Activated naive CD8-positive, alpha-beta T cell treated with anti-CD3 and anti-CD28 coated beads for 36 hours (primary cell): ENCODE results near the gene ZC3H15. TPM values are rescaled to one million over a fixed set of nuclear protein-coding genes. Genes with fewer than 3 reads are reported as not detected.
"Not testable (repeated sequence)": the region's sequence is repeated elsewhere in the genome, so short reads cannot be mapped to it uniquely, and the experiment has no call there.

Source experiments
- DNase-seq: peaks from one replicate; pipeline ENCODE4 v3.0.0; 2021
- H3K27ac Mint-ChIP-seq: one replicate; pipeline ENCODE4 v1.8.0; 2022; ENCODE audit warnings: mild to moderate bottlenecking, moderate library complexity, mixed read lengths
- H3K27me3 Mint-ChIP-seq: one replicate; pipeline ENCODE4 v1.8.0; 2022; ENCODE audit warnings: mild to moderate bottlenecking, mixed read lengths
- H3K36me3 Mint-ChIP-seq: one replicate; pipeline ENCODE4 v1.8.0; 2021; ENCODE audit warnings: mild to moderate bottlenecking, mixed read lengths
- H3K4me1 Mint-ChIP-seq: one replicate; pipeline ENCODE4 v1.8.0; 2021; ENCODE audit warnings: mixed read lengths
- H3K4me3 Mint-ChIP-seq: one replicate; pipeline ENCODE4 v1.8.0; 2022; ENCODE audit warnings: mild to moderate bottlenecking, moderate library complexity, mixed read lengths
- H3K9me3 Mint-ChIP-seq: one replicate; pipeline ENCODE4 v1.8.0; 2022; ENCODE audit warnings: mixed read lengths
- total RNA-seq, 2 experiments: library from RNA; stranded (reverse); gene quantifications; one replicate each; pipeline ENCODE4 v1.2.3, GENCODE V29; 2021

The ZC3H15 gene
- total RNA-seq, 2 experiments from 2014 or later, result 116 to 123 TPM

DNA sequence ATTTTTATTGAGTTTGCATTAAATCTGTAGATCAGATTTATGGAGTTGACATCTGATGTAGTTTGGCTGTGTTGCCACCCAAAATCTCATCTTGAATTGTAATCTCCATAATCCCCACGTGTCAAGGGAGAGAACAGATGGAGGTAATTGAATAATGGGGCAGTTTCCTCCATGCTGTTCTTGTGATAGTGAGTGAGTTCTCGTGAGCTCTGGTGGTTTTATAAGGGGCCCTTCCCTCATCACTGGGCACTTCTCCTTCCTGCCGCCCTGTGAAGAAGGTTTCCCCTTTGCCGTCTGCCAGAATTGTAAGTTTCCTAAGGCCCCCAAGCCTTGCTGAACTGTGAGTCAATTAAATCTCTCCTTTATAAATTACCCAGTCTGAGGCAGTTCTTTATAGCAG lies 32.2 kb downstream of the ZC3H15 start:
- DNase-seq, result no peak
- no peaks in the 10 kb centered on the region for H3K4me1 Mint-ChIP-seq
- peaks cover 1% of the 10 kb centered on the region for H3K9me3 Mint-ChIP-seq
- H3K36me3 Mint-ChIP-seq, result peaks cover 37% of the 10 kb centered on the region
- no peak overlapping the region for H3K4me3 Mint-ChIP-seq
- no peak overlapping the region for H3K27ac Mint-ChIP-seq
- H3K27me3 Mint-ChIP-seq, result no peaks in the 10 kb centered on the region

DNA sequence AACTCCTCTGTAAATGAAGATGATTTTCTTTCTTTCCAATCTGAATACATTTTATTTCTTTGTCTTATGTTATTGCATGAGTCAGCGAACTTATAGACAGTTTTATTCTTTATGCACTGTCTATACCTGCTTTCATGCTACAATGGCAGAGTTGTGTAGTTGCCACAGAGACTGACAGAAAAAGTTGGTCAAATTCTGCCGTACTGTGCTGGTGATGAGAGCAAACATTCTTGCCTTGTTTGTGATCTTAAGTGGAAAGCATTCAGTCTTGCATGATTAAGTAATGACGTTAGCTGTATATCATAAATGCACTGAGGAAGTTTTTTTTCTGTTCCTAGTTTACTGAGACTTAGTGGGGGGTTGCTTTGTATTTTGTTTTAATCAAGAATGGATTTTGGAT lies 32.9 kb downstream of the ZC3H15 start:
- Mint-ChIP-seq H3K4me3 (no peak overlapping the region), H3K27me3 (no peaks in the 10 kb centered on the region), H3K4me1 (no peaks in the 10 kb centered on the region), H3K36me3 (peaks cover 33% of the 10 kb centered on the region), H3K27ac (no peak overlapping the region), H3K9me3 (peaks cover 1% of the 10 kb centered on the region)
- DNase-seq, result no peak

DNA sequence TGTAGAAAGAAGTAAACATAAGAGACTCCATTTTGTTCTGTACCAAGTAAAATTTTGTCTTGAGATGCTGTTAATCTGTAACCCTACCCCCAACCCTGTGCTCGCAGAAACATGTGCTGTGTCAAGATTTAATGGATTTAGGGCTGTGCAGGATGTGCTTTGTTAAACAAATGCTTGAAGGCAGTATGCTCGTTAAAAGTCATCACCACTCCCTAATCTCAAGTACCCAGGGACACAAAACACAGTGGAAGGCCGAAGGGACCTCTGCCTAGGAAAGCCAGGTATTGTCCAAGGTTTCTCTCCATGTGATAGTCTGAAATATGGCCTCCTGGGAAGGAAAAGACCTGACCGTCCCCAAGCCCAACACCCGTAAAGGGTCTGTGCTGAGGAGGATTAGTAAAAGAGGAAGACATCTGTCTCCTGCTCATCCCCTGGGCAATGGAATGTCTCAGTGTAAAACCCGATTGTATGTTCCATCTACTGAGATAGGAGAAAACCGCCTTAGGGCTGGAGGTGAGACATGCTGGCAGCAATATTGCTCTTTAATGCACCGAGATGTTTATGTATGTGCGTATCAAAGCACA lies 35.6 kb downstream of the ZC3H15 start:
- not testable (repeated sequence) for H3K9me3 Mint-ChIP-seq, H3K27me3 Mint-ChIP-seq, H3K4me3 Mint-ChIP-seq, DNase-seq, H3K27ac Mint-ChIP-seq, H3K4me1 Mint-ChIP-seq
- H3K36me3 Mint-ChIP-seq, result peaks cover 32% of the 10 kb centered on the region

DNA sequence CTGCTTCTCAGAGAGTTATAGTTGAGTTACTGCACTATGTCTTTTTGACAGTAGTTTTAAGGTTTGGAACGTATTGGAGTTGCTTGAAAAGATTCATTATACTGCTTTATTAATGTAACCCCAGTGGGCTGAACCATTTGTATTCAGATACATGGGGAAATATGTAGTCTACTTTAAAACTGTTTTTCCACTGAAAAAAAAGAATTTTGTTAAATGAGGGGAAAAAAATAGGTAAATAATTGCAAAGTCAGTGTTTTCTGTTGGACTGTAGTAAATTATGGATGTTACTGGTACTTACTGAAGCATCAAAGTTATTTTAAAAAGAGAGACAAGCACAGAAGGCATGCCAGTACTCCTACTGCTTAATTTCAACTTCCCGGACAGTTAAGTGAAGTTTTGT lies 36.4 kb downstream of the ZC3H15 start:
- peaks cover 4% of the 10 kb centered on the region for H3K9me3 Mint-ChIP-seq
- DNase-seq, result no peak
- H3K4me3 Mint-ChIP-seq, result no peak overlapping the region
- no peak overlapping the region for H3K27ac Mint-ChIP-seq
- peaks cover 29% of the 10 kb centered on the region for H3K36me3 Mint-ChIP-seq
- H3K4me1 Mint-ChIP-seq, result no peaks in the 10 kb centered on the region
- H3K27me3 Mint-ChIP-seq, result no peaks in the 10 kb centered on the region

DNA sequence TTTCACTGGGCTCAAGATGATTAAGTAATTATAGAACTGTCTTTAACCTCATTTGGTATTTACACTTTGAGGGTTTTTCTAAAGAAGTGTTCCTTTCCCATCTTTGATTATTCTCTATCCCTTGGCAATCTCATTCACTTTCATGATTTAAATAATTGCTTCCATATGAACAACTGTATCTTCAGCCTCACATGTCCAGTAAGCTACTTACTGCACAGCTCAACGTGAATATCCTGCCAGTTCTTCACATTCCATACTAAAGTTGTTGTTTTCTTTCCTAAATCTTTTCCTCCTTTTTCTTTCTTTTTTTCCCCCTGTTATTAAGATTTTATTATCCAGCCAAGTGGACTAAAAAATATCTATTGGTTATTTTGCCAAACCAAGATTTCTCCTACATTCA lies 37.7 kb downstream of the ZC3H15 start:
- Mint-ChIP-seq H3K36me3 (peaks cover 18% of the 10 kb centered on the region), H3K27ac (no peak overlapping the region), H3K4me1 (no peaks in the 10 kb centered on the region), H3K4me3 (no peak overlapping the region), H3K9me3 (peaks cover 4% of the 10 kb centered on the region), H3K27me3 (no peaks in the 10 kb centered on the region)
- no peak for DNase-seq

DNA sequence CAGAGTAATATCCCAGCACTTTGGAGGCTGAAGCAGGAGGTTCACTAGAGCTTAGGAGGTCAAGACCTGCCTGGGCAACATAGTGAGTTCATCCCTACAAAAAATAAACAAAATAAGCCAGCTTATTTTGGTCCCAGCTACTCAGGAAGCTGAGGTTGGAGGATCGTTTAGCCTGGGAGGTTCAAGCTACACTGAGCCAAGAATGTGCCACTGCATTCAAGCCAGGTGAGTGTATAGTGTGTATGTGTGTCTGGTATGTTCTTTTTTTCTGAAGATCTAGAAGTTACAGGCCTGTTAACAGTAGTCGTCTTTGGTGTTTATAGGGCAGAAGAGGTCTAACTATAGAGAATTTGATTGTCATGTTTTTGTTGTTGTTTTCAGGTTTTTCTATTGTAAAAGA lies 40.2 kb downstream of the ZC3H15 start:
- H3K4me3 Mint-ChIP-seq, result no peak overlapping the region
- H3K27me3 Mint-ChIP-seq, result no peaks in the 10 kb centered on the region
- H3K27ac Mint-ChIP-seq, result no peak overlapping the region
- H3K9me3 Mint-ChIP-seq, result peaks cover 3% of the 10 kb centered on the region
- H3K36me3 Mint-ChIP-seq, result peaks cover 5% of the 10 kb centered on the region
- H3K4me1 Mint-ChIP-seq, result no peaks in the 10 kb centered on the region
- no peak for DNase-seq

DNA sequence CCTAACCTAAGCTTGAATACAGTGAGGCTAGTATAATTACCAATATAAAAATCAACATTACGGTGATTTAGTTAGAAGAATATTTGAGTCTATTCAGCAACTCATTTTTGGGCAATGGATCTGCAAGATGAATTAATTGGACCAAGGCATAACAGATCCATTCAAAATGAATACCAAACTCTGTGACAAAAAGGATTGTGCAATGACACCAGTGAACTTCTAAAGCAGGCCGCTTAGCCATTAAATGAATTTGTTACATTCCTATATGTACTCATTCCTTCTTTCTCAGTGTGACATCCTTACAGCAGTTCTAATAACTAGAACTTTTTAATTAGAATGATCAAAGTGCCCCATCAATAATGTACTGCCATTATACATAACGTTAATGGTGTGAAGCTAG lies 44.3 kb downstream of the ZC3H15 start:
- H3K9me3 Mint-ChIP-seq, result peaks cover 3% of the 10 kb centered on the region
- H3K27me3 Mint-ChIP-seq, result no peaks in the 10 kb centered on the region
- H3K27ac Mint-ChIP-seq, result no peak overlapping the region
- no peak overlapping the region for H3K4me3 Mint-ChIP-seq
- no peak for DNase-seq
- H3K4me1 Mint-ChIP-seq, result no peaks in the 10 kb centered on the region
- no peaks in the 10 kb centered on the region for H3K36me3 Mint-ChIP-seq

DNA sequence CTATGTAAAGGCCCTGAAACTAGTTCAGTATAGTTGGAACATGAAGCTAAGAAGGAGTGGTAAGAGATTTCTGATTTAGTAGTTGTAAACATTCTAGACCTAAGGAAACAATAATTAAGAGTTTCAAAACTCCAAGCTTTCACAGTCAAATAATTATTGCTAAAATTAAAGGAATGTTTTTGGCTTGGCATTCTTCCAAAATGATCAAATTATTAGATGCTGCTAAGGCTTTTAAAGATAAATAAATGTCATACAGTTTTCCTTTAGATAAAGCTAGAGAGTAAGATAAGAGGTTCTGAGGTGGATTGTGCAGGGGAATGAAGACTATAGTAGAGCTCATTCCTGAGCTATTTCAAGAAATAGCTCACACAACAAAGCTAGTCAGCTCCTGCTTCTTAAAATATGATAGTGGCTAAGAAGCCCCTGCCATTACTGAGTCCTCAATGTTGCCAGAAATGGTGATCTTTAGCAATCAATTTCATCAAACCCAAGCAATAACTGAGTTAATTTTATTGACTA lies 45.3 kb downstream of the ZC3H15 start:
- no peaks in the 10 kb centered on the region for H3K36me3 Mint-ChIP-seq
- H3K4me1 Mint-ChIP-seq, result no peaks in the 10 kb centered on the region
- no peak overlapping the region for H3K27ac Mint-ChIP-seq
- H3K9me3 Mint-ChIP-seq, result peaks cover 3% of the 10 kb centered on the region
- no peaks in the 10 kb centered on the region for H3K27me3 Mint-ChIP-seq
- no peak overlapping the region for H3K4me3 Mint-ChIP-seq
- DNase-seq, result no peak

DNA sequence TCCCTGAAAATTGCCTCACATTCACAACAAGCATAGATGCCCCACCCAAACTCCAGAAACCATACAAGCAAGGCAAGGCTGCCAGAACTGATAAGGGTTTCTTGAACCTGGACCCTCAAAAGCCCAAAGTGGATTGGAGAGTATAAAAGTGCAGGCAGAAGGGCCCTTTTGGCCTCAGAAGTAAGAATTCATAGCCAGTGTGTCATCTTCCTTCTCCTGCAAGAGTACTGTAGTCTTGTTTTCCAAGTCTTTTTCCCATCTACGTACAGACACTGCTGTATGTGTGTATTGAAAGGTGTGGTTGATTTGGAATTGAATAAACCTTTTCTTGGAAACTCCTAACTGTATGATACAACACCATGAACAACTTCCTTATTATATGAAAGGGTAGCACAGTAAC lies 46.8 kb downstream of the ZC3H15 start:
- no peaks in the 10 kb centered on the region for H3K4me1 Mint-ChIP-seq
- H3K27me3 Mint-ChIP-seq, result peaks cover 4% of the 10 kb centered on the region
- H3K9me3 Mint-ChIP-seq, result no peaks in the 10 kb centered on the region
- DNase-seq, result no peak
- no peaks in the 10 kb centered on the region for H3K36me3 Mint-ChIP-seq
- H3K4me3 Mint-ChIP-seq, result no peak overlapping the region
- no peak overlapping the region for H3K27ac Mint-ChIP-seq

DNA sequence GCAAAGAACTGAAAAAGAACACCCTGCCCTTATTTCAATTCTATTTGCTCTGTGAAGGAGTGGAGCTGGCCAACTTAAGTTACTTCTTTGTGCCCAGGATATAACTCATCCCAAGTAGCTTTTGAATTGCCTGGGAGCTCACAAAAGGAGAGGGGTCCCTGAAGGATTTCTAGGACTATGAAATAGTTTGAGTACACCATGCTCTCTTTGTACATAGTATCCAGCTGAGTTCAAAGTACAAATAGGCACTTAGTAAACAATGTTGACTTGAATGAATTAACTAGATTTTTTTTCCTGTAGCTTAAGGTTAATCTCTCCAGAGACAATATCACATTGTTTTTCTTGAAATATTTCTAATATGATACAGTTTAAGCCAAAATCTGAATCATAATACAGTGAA lies 47.7 kb downstream of the ZC3H15 start:
- Mint-ChIP-seq H3K27ac (no peak overlapping the region), H3K9me3 (no peaks in the 10 kb centered on the region), H3K36me3 (no peaks in the 10 kb centered on the region), H3K27me3 (peaks cover 4% of the 10 kb centered on the region), H3K4me1 (no peaks in the 10 kb centered on the region), H3K4me3 (no peak overlapping the region)
- DNase-seq, result no peak

DNA sequence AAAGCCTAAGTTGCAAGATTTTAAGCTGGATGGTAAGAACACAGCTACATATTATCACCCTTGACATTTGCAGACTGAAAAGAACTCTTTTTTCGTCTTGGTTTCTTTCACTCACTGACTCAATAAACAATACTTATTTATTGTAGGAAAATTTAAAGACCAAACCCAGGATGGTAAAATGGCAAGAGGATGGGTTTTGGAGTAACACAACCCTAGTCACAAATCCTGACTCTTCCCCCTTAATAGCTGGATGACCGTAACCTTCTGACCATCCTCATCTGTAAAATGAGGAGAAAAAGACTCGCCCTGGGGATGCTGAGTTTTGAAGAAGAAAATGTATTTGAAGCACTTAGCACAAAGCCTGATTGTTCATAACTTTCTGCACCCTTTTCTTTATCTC lies 48.3 kb downstream of the ZC3H15 start:
- DNase-seq, result no peak

DNA sequence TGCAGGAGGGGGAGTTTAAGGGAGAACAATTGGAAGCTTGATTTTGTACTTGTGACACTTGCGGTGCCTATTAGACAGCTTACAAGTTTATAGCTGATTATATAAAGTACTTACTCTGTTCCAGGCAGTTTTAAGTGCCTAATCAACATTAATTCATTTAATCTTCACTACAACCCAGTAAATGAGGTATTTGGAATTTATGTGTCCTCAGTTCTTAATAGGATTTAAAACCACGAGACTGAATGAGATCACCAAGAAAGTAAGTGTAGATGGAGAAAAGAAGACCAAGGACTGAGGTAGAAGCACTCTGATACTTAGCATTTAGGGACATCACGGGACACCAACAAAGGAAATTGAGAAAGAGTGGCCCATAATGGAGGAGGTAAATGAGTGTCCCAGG lies 49.8 kb downstream of the ZC3H15 start:
- Mint-ChIP-seq H3K9me3 (no peaks in the 10 kb centered on the region), H3K36me3 (no peaks in the 10 kb centered on the region), H3K4me1 (no peaks in the 10 kb centered on the region), H3K27me3 (peaks cover 10% of the 10 kb centered on the region), H3K27ac (no peak overlapping the region), H3K4me3 (no peak overlapping the region)
- DNase-seq, result no peak

More for the DNA sequence above, 48.3 kb downstream of the ZC3H15 start:
- Mint-ChIP-seq H3K4me1 (no peaks in the 10 kb centered on the region), H3K9me3 (no peaks in the 10 kb centered on the region), H3K36me3 (no peaks in the 10 kb centered on the region), H3K4me3 (no peak overlapping the region), H3K27ac (no peak overlapping the region), H3K27me3 (peaks cover 4% of the 10 kb centered on the region)

DNA sequence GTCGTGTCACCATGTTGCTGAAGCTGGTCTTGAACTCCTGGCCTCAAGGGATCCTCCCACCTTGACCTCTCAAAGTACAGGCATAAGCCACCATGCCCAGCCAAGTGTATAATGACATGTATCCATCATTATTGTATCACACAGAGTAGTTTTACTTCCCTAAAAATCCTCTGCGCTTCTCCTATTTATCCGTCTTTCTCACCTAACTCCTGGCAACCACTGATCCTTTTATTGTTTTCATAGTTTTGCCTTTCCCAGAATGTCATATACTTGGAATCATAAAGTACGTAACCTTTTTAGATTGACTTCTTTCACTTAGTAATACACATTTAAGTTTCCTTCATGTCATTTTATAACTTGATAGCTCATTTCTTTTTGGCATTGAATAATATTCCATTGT lies 51.0 kb downstream of the ZC3H15 start:
- Mint-ChIP-seq H3K4me3 (no peak overlapping the region), H3K36me3 (no peaks in the 10 kb centered on the region), H3K27me3 (peaks cover 10% of the 10 kb centered on the region), H3K27ac (no peak overlapping the region), H3K9me3 (no peaks in the 10 kb centered on the region), H3K4me1 (no peaks in the 10 kb centered on the region)
- DNase-seq, result no peak

DNA sequence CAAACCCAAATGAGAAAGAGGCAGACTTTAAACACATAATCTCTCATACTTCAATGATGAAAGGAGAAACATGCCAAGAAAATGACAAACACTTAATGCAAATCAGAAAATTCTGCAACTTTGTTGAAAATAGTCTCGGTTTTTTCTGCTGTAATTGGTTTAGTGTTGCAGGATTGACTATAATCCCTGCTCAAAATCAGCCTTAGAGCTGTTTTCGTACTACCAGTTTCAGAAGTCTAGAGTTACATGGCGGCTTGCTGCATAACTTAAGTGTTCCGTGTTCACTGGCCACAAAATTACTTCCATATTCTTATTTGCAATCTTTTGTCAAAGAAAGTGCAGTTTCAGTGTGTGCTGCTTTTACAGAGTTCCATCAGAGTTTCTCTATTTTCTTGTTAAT lies 54.9 kb downstream of the ZC3H15 start:
- H3K36me3 Mint-ChIP-seq, result peaks cover 1% of the 10 kb centered on the region
- no peaks in the 10 kb centered on the region for H3K4me1 Mint-ChIP-seq
- no peaks in the 10 kb centered on the region for H3K9me3 Mint-ChIP-seq
- peaks cover 10% of the 10 kb centered on the region for H3K27me3 Mint-ChIP-seq
- DNase-seq, result no peak
- no peak overlapping the region for H3K4me3 Mint-ChIP-seq
- H3K27ac Mint-ChIP-seq, result no peak overlapping the region

DNA sequence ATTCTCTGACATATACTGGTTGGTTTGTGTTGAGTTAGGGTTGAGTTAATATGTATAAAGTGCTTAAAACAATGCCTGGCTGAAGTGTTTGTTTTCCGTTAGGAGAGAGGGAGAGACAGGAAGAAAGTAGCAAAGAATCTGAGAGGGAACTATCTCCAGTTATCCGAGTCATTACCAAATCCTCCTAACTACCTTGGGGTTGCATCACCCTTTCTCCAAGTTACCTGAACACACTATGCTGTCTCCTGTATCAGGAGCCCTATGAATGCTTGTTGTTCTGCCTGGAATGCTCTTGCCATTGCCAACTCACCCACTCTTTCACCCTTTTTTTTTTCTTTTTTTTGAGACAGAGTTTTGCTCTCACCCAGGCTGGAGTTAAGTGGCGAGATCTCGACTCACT lies 55.9 kb downstream of the ZC3H15 start:
- Mint-ChIP-seq H3K4me3 (no peak overlapping the region), H3K27ac (no peak overlapping the region), H3K4me1 (no peaks in the 10 kb centered on the region), H3K36me3 (peaks cover 1% of the 10 kb centered on the region), H3K27me3 (peaks cover 6% of the 10 kb centered on the region), H3K9me3 (no peaks in the 10 kb centered on the region)
- DNase-seq, result no peak

DNA sequence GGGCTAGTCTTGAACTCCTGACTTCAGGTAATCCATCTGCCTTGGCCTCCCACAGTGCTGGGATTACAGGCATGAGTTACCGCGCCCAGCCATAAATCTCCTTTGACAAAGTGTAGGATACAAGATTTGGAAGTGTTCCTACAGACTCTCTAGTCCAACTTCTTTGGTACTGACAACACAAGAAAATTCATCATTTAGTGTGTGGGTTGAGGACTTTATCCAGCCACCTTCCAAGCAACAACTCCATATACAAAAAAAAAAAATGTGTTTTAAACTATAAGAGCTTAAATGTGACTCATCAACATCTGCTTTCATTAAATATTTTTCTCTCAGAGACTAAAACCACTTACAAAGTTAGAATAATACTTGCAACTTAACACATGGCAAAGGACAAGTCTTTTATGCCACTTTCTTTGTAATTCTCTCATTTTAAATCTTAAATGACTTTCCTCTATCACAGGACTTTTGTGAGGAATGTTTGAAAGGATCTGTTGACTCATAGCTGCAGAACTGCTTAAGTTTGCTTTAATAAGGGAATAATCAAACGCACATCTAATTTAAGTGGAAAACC lies 57.6 kb downstream of the ZC3H15 start:
- Mint-ChIP-seq H3K36me3 (peaks cover 1% of the 10 kb centered on the region), H3K27ac (no peak overlapping the region), H3K4me1 (no peaks in the 10 kb centered on the region), H3K9me3 (no peaks in the 10 kb centered on the region), H3K27me3 (peaks cover 6% of the 10 kb centered on the region), H3K4me3 (no peak overlapping the region)
- no peak for DNase-seq
